Measurements from ENCODE around the gene CDC42SE2.

The CDC42SE2 gene

GRCh38 chr5:131263648-131264450 is at the start of gene CDC42SE2:
Gene CDC42SE2, plus strand, starts transcription at chr5:131264053. Its CDS starts 95,441 bp downstream, at chr5:131359494.
- DNase-seq, result peak; percentile 64

- no peak for DNase-seq
Observed at GRCh38 chr5:131214609-131215227, 49.1 kb upstream of the CDC42SE2 start.

- DNase-seq, result no peak
Observed at GRCh38 chr5:131217791-131218190, 46.1 kb upstream of the CDC42SE2 start.

GRCh38 chr5:131218392-131218791 is 45.5 kb upstream of the CDC42SE2 start:
- no peak for DNase-seq

- DNase-seq, result no peak
Observed at GRCh38 chr5:131220566-131220965, 43.3 kb upstream of the CDC42SE2 start.

DNA sequence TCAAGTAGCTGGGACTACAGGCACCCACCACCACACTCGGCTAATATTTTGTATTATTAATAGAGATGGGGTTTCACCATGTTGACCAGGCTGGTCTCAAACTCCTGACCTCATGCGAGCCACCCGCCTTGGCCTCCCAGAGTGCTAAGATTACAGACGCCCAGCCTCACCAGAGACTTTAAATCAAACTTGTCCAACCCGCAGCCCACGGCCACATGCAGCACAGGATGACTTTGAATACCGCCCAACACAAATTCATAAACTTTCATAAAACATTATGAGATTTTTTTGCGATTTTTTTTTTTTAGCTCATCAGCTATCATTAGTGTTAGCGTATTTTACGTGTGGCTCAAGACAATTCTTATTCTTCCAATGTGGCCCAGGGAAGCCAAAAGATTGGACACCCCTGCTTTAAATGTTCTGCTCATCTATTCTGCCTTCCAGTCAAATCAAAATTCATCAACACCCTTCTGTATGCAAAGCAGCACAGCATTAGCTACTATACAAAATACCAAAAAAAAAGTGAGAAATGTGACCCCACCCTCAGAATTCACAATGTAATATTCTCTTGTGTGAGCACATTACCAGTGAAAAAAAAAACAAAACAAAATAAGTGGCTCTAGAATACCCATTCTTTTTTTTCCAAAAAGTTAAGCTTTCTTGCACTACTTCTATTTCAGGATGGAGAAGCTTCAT is 42.7 kb upstream of the CDC42SE2 start:
- no peak for DNase-seq

DNA sequence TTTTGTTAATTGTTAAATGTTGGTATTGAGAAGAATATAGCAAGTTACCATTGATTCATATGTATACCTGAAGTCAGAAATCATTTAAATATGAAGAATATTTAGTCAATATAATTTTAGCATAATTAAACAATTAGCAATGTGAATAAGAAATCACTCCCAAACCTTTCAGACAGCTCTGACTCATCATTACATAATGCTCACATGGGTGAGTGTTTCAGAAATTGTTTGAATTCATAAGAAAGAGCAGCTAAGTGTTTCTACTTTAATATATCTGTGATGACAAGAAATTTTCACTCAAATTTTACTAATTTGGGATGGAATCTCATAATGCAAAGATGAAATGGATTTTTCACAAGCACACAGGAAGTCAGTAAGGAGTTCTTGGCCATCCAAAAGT is 42.0 kb upstream of the CDC42SE2 start:
- DNase-seq, result no peak

- no peak for DNase-seq
Observed at GRCh38 chr5:131222731-131223130, 41.1 kb upstream of the CDC42SE2 start.

- DNase-seq, result no peak
Observed at GRCh38 chr5:131223751-131224386, 40.0 kb upstream of the CDC42SE2 start.

- no peak for DNase-seq
Observed at GRCh38 chr5:131224387-131225201, 39.3 kb upstream of the CDC42SE2 start.

DNA sequence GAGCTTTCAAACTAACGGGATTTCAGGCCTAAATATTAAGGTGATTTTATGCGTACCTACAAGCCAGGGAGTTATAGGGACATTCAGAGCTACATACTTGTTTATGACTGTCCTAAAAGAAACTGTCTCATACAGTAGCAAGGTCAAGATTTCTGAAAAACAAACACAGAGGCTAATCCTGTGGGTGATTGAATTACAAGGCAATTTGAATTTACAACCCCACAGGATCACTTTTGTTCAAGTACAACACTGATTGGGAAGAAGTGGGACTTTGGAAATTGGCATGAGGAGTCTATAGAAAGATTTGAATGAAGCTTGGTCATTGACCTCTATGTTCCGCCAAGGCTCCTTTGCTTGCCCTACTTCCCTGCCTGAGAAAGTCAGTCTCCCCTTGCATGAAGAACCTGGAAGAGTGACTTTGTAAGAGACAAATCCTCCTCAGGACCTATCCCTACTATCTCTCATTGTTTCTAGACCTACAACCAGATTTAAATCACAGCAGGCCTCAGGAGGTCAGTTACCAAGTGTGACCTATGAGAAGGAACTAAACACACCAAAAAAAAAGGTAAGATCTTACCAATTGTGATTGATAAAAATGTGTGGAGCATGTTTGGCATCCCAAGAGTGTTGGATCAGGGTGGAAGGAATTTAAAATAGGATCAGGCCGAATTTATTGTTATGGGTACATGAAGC is 38.4 kb upstream of the CDC42SE2 start:
- DNase-seq, result no peak

DNA sequence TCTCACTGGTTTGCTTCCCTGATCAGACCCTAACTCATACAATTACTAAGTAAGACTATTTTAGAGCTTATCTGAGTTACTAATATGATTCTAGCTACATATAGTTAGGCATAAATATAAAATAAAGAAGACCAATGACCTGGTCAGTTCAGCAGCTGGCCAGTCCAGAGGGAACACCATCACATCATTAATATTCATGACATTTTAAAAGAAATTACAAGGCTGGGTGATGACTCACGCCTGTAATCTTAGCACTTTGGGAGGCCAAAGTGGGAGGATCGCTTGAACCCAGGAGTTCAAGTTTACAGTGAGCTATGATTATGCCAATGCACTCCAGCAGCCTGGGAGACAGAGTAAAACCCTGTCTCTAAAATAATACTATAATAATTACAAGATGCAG is 37.0 kb upstream of the CDC42SE2 start:
- no peak for DNase-seq

DNA sequence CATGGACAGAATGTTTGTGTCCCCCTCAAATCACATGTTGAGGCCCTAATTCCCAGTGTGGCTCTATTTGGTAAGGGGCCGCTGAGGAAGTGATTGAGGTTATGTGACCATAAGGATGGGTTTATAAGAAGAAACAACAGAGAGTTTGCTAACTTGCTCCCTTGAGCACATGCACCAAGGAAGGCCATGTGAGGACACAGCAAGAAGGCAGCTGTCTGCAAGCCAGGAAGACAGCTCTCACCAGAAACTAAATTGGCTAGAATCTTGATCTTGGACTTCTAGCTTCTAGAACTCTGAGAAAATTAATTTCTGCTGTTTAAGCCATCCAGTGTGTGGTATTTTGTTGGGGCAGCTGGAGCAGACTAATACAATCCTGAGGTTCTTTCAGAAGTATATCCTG is 35.2 kb upstream of the CDC42SE2 start:
- DNase-seq, result no peak

GRCh38 chr5:131229623-131230022 is 34.2 kb upstream of the CDC42SE2 start:
- DNase-seq, result no peak

DNA sequence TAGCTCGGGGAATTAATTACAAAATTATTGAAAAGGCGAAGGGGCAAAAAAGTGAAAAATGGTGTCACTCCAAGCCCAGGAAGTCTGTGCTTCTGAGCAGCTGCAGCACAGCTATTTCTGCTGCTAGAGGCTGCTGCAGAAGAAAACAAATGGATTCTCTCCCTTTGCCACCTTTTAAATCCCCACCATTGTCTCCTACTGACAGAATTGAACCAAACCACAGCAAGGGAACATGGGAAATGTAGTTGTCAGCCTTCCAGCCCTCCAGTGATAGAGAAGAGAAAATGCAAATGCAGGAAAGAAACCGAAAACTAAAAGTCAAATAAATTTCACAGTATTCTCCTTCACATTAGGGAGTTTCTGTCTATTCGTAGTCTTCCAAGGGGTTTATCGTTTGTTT is 33.4 kb upstream of the CDC42SE2 start:
- no peak for DNase-seq

GRCh38 chr5:131239686-131240085 is 24.2 kb upstream of the CDC42SE2 start:
- no peak for DNase-seq

GRCh38 chr5:131242728-131243255 is 21.1 kb upstream of the CDC42SE2 start:
- no peak for DNase-seq

DNA sequence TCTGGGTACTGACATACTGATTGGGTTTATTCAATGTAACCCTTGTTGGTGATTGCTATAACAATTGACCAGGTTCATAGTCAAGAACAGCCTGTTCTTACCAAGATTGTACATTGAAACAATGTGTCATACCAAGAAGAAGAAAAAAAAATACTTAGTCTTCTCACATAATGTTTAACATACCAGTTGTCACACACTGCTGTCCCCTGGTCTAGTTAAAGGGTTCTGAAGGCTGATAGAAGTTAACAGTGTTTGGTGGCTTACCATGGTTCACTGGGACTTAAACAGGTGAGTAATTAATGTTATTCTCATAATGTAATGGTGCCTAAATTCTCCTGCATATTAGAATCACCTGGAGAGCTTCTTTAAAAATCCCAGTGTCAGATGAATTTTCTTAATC is 18.5 kb upstream of the CDC42SE2 start:
- DNase-seq, result no peak

GRCh38 chr5:131245948-131246347 is 17.9 kb upstream of the CDC42SE2 start:
- DNase-seq, result no peak

- DNase-seq, result no peak
Observed at GRCh38 chr5:131246504-131246903, 17.3 kb upstream of the CDC42SE2 start.

GRCh38 chr5:131250751-131251475 is 12.9 kb upstream of the CDC42SE2 start:
- DNase-seq, result no peak

Data from NCI-H1105 (cell line).